Gastroesophageal sphincter (tissue), 4 donors: Measurements from ENCODE around the gene IFIT1. TPM values are rescaled to one million over a fixed set of nuclear protein-coding genes. Genes with fewer than 3 reads are reported as not detected.
"Not testable (repeated sequence)": the region's sequence is repeated elsewhere in the genome, so short reads cannot be mapped to it uniquely, and the experiment has no call there.

Source experiments
- ATAC-seq: fragments of 150-250 bp; one replicate; pipeline ENCODE4 v1.9.1; 2016; ENCODE audit warnings: mild to moderate bottlenecking, moderate library complexity
- H3K27ac ChIP-seq, 4 donors: fragments of 200-600 bp; sonication (generic) in 3 of 4; 1 replicate in 3 of 4; 2 replicates in 1 of 4; pipeline ENCODE4 v1.5.1; 2016 to 2019
- H3K27me3 ChIP-seq: fragments of 200-600 bp; sonication (generic); one replicate; pipeline ENCODE4 v1.5.1; 2019
- H3K36me3 ChIP-seq, 2 donors: fragments of 200-600 bp; sonication (generic); one replicate each; pipeline ENCODE4 v1.5.1; 2019; ENCODE audit warnings: control low read depth in 1 of 2
- H3K4me1 ChIP-seq, 3 donors: fragments of 200-600 bp; sonication (generic); 1 replicate in 2 of 3; 2 replicates in 1 of 3; pipeline ENCODE4 v1.5.1; 2016 to 2019; ENCODE audit warnings: control low read depth in 2 of 3
- H3K4me3 ChIP-seq, 2 donors: fragments of 200-600 bp; sonication (generic); one replicate each; pipeline ENCODE4 v1.5.1; 2019; ENCODE audit warnings: mild to moderate bottlenecking in 1 of 2, moderate library complexity in 1 of 2
- H3K9me3 ChIP-seq, 3 donors: fragments of 200-600 bp; sonication (generic); one replicate each; pipeline ENCODE4 v1.5.1; 2017 to 2019; ENCODE audit warnings: control low read depth in 2 of 3
- EP300 ChIP-seq: sonication (generic); formaldehyde crosslinking; IDR thresholded peaks from one replicate; pipeline ENCODE4 v1.6.1; 2017; ENCODE audit warnings: antibody characterized with exemption, mild to moderate bottlenecking
- POLR2A ChIP-seq, 2 donors: fragments of 450-650 bp; IDR thresholded peaks; one replicate each; pipeline ENCODE4 v1.6.1; 2017; ENCODE audit warnings: antibody characterized with exemption in 2 of 2, mild to moderate bottlenecking in 2 of 2, moderate library complexity in 1 of 2
- POLR2AphosphoS5 ChIP-seq: sonication (generic); formaldehyde crosslinking; IDR thresholded peaks from one replicate; pipeline ENCODE4 v1.6.1; 2017; ENCODE audit warnings: antibody characterized with exemption
- WGBS, 2 donors: methylation state at CpG; one replicate each; pipeline ENCODE4 v1.1.5; 2018; ENCODE audit warnings: low coverage in 1 of 2; 5-methylcytosine and 5-hydroxymethylcytosine counted together
- total RNA-seq, 4 donors: library from RNA; depleted of rRNA; stranded (reverse); fragments of >200 nt; gene quantifications; one replicate each; pipeline ENCODE4 v1.1.0, GENCODE V29; 2016
- TF ChIP-seq, protein P1 (sequence below), 4 experiments: fragments of 200-600 bp in 2 of 4; fragments of 450-650 bp in 2 of 4; sonication (generic) in 1 of 4; IDR thresholded peaks; one replicate each; pipeline ENCODE4 v1.5.1; 2017 to 2019; ENCODE audit warnings: antibody characterized with exemption in 4 of 4, mild to moderate bottlenecking in 2 of 4, moderate library complexity in 2 of 4

Gene IFIT1
- total RNA-seq, 4 donors from 2014 or later, result 10.3 to 16.5 (median 15.2) TPM

DNA sequence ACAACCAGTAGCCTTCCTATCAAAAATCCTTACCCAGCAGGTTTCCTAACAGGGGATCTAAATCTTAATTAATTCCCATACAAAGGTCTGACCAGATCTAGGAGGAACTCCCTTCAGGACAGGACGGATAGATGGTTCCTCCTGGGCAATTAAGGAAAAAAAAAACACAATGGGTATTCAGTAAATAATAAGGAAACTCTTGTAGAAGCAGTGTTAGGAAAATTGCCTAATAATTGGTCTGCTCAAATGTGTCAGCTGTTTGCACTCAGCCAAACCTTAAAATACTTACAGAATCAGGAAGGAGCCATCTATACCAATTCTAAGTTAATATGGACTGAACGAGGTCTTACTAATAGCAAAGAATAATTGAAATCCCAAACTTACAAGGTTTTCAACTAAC, 18.7 kb downstream of the IFIT1 start:
- ATAC-seq, H3K27ac ChIP-seq, H3K27me3 ChIP-seq, H3K9me3 ChIP-seq, H3K4me3 ChIP-seq, H3K36me3 ChIP-seq: not testable (repeated sequence)
- H3K4me1 ChIP-seq, result peaks cover 0 to 21% (median 0%) of the 10 kb centered on the region in 3 donors
- 66 to 72% methylated on average over 2 of the region's 2 CpGs for WGBS, 2 donors

DNA sequence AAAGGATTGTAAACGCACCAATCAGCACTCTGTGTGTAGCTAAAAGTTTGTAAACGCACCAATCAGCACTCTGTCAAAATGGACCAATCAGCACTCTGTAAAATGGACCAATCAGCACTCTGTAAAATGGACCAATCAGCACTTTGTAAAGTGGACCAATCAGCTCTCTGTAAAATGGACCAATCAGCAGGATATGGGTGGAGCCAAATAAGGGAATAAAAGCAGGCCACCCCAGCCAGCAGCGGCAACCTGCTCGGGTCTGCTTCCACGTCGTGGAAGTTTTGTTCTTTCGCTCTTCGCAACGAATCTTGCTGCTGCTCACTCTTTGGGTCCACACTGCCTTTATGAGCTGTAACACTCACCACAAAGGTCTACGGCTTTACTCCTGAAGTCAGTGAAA, 19.9 kb downstream of the IFIT1 start:
- H3K4me3 ChIP-seq, ATAC-seq: not testable (repeated sequence)
- 82 to 88% methylated on average over 5 to 7 of the region's 10 CpGs for WGBS, 2 donors

DNA sequence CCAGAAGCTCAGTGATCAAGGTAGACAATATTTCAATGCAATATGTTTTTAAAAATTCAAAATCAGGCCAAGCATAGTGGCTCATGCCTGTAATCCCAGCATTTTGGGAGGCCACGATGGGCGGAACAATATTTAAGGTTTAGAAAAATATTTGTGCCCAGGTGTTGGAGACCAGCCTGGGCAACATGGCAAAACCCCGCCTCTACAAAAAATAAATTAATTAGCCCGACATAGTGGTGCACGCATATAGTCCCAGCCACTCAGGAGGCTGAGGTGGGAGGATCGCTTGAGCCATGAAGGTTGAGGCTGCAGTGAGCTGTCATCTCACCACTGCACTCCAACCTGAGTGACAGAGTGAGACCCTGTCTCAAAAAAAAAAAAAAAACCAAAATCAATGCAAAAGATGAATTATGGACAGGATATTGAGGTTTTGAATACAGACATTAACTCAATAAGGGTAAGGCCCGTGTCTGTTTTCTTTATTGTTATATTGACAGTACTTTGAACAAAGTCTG, 21.0 kb downstream of the IFIT1 start:
- 70 to 93% methylated on average over 5 to 7 of the region's 7 CpGs for WGBS, 2 donors
- Histone ChIP-seq H3K27me3 (no peaks in the 10 kb centered on the region), H3K36me3 (peaks cover 0 to 14% of the 10 kb centered on the region in 2 donors), H3K9me3 (no peaks in the 10 kb centered on the region), H3K4me1 (peaks cover 0 to 44% (median 0%) of the 10 kb centered on the region in 3 donors), H3K4me3 (peak overlapping the region in 1 of 2 donors; percentile 86), H3K27ac (peak overlapping the region in 3 of 4 donors; percentile 88 to 96 (median 93))
- ATAC-seq, result no peak
- TF ChIP-seq POLR2AphosphoS5 (no peak), EP300 (no peak), POLR2A (IDR thresholded peaks at IDR 0.05) (no peak)
- TF ChIP-seq, protein P1, sequence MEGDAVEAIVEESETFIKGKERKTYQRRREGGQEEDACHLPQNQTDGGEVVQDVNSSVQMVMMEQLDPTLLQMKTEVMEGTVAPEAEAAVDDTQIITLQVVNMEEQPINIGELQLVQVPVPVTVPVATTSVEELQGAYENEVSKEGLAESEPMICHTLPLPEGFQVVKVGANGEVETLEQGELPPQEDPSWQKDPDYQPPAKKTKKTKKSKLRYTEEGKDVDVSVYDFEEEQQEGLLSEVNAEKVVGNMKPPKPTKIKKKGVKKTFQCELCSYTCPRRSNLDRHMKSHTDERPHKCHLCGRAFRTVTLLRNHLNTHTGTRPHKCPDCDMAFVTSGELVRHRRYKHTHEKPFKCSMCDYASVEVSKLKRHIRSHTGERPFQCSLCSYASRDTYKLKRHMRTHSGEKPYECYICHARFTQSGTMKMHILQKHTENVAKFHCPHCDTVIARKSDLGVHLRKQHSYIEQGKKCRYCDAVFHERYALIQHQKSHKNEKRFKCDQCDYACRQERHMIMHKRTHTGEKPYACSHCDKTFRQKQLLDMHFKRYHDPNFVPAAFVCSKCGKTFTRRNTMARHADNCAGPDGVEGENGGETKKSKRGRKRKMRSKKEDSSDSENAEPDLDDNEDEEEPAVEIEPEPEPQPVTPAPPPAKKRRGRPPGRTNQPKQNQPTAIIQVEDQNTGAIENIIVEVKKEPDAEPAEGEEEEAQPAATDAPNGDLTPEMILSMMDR (IDR thresholded peaks at IDR 0.05), result no peak

More for the DNA sequence above, 19.9 kb downstream of the IFIT1 start:
- not testable (repeated sequence) for H3K9me3 ChIP-seq, H3K27ac ChIP-seq, H3K27me3 ChIP-seq, H3K36me3 ChIP-seq
- H3K4me1 ChIP-seq, result peaks cover 0 to 32% (median 0%) of the 10 kb centered on the region in 3 donors

DNA sequence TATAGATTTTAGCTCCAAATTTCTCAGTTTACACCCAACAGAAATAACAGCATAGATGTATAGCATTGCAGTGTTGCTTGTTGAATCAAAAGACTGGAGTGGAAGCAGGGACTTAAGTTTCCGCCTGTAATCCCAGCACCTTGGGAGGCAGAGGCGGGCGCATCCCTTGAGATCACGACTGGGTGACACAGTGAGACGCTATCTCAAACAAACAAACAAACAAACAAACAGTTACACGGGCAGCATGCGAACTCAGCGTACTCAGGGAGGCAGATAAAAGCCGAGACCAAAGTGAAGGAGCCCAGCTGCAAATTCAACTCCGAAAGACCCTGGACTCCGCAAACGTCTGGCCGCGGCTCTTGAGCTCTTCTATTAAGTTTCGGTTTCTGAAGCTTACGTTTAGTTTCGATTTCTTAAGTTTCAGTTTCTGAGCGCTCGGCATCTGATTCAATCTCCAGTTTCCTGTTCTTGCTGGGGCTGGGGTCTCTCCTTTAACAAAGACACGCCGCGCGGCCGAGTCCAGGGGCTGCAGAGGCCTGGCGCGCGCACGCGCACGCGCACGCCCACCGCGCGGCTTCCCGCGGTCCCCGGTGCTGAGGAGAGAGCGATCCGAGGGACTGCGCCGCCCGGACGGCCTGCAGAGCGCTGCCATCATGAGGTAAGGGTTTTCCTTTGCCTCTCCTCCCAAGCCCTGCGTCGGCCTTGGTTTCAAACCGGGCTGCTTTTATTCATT, 21.9 kb downstream of the IFIT1 start, which contains the start of gene IFIT5:
TSS of gene IFIT5 (plus strand) at position 423 of the 733 bp plus-strand sequence. CDS start at position 654, 231 bp downstream.
- Histone ChIP-seq H3K4me3 (peak within 1 kb of the TSS; percentile 72 to 86), H3K9me3 (no peaks in the 10 kb centered on the region), H3K36me3 (peaks cover 0 to 15% of the 10 kb centered on the region in 2 donors), H3K27me3 (no peaks in the 10 kb centered on the region), H3K27ac (peak within 1 kb of the TSS; percentile 75 to 96 (median 90)), H3K4me1 (peaks cover 0 to 52% (median 0%) of the 10 kb centered on the region in 3 donors)
- WGBS, 2 donors, result 0% methylated on average over 12 to 13 of the region's 48 CpGs
- TF ChIP-seq POLR2AphosphoS5 (peak; percentile 62), POLR2A (IDR thresholded peaks at IDR 0.05) (peak; percentile 29 to 54), EP300 (no peak)
- TF ChIP-seq, protein P1 (IDR thresholded peaks at IDR 0.05), result peak in 1 of 4 experiments; percentile 30
- peak; percentile 91 for ATAC-seq

DNA sequence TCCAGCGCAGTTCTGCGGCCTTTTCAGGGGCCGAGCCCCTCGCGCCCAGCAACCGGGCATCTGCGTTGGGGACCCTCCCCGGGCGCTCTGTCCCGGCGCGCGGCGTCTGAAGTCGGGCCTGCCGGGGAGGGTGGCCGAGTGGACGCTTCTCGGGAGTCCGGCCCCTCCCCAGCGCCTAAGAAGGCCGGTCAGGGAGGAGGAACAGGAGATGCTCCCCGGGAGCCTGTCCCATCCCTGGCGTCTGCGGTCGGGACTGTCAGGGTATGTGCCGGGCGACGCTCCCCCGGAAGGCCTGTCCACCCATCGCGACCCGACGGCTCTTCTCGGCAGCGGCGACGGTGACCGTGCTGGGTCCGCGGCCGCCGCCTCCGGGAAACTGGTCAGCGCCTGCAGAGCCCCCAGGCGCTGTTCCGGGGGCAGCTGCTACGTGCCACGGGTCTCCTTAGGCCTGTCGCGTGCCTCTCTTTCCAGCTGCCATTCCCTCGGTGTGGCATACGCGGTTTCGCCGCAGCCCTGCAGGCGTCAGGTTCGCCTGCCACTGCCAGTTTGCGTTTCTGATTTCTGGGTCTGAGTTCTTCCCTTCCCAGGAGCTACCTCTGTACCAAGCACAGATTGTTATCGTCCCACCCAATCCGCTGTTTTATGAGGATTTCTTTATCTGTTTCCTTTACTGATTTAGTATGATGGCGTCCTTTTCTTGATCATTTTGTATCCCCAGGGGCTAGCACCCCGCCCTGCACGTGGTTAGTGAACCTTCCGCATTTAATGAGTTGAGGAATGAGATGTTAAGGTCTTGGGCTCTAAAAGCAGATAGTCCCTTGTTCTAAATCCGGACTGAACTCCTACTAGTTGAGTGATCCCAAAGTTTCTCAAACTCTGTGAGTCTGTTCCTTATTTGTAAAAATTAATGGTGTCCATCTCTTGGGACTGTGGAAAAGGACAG, 22.7 kb downstream of the IFIT1 start:
- WGBS, 2 donors, result 3 to 8% methylated on average over 7 to 17 of the region's 66 CpGs
- ATAC-seq, result peak; percentile 68
- Histone ChIP-seq H3K36me3 (peaks cover 0 to 15% of the 10 kb centered on the region in 2 donors), H3K4me3 (peak overlapping the region; percentile 72 to 86), H3K4me1 (peaks cover 0 to 61% (median 0%) of the 10 kb centered on the region in 3 donors), H3K9me3 (no peaks in the 10 kb centered on the region), H3K27me3 (no peaks in the 10 kb centered on the region), H3K27ac (peak overlapping the region; percentile 75 to 96 (median 90))
- TF ChIP-seq POLR2A (IDR thresholded peaks at IDR 0.05) (peak in 1 of 2 donors; percentile 4), EP300 (no peak), POLR2AphosphoS5 (no peak)
- TF ChIP-seq, protein P1 (IDR thresholded peaks at IDR 0.05), result peak in 1 of 4 experiments; percentile 13
